SK-N-SH (cell line): ENCODE results near the gene RAD23B.

Experiments
- EZH2phosphoT487 ChIP-seq: fragments of 200-600 bp; sonication (generic); IDR thresholded peaks from 2 replicates; pipeline ENCODE4 v1.6.1; 2017; ENCODE audit warnings: low read depth, mixed run types, mild to moderate bottlenecking, antibody characterized with exemption, moderate library complexity, borderline replicate concordance
- TF ChIP-seq, protein P1 (sequence below): fragments of 200-600 bp; sonication (generic); IDR thresholded peaks from 2 replicates; pipeline ENCODE4 v1.6.1; 2017; ENCODE audit warnings: antibody characterized with exemption, mild to moderate bottlenecking, moderate library complexity

DNA sequence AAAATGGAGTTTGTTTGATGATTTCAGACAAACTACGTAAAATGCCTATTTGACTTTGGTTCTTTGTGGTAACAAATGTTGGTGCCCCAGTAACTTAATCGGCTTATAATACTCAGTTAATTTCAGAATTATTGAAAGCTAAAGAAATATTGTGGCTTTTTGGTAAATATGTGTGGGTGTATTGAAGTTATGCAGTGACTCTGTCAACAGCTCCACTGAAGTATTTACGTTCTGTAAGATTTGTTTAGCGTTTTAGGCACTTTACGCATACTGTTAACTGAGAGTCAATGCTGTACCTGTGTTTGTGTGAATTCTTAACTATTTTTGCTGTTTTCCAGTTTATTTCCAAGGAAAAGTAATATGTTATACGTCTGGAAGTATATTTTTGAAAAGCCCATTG lies 2.2 kb downstream of the RAD23B start:
- no peak for TF ChIP-seq EZH2phosphoT487
- TF ChIP-seq, protein P1, sequence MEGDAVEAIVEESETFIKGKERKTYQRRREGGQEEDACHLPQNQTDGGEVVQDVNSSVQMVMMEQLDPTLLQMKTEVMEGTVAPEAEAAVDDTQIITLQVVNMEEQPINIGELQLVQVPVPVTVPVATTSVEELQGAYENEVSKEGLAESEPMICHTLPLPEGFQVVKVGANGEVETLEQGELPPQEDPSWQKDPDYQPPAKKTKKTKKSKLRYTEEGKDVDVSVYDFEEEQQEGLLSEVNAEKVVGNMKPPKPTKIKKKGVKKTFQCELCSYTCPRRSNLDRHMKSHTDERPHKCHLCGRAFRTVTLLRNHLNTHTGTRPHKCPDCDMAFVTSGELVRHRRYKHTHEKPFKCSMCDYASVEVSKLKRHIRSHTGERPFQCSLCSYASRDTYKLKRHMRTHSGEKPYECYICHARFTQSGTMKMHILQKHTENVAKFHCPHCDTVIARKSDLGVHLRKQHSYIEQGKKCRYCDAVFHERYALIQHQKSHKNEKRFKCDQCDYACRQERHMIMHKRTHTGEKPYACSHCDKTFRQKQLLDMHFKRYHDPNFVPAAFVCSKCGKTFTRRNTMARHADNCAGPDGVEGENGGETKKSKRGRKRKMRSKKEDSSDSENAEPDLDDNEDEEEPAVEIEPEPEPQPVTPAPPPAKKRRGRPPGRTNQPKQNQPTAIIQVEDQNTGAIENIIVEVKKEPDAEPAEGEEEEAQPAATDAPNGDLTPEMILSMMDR = no peak
